ENCODE results near the gene C1orf167. TPM values are rescaled to one million over a fixed set of nuclear protein-coding genes. Genes with fewer than 3 reads are reported as not detected.

C1orf167 gene
- total and polyA plus RNA-seq, 2 of the 8 experiments (the other 6 are each of a cell fraction or from before 2014, with no cell fraction given), result 0.70 to 1.3 TPM

GRCh38 chr1:11759791-11760190, 2.2 kb upstream of the C1orf167 start:
- Histone ChIP-seq H2BK5ac (ENCODE audit: low read depth, low read length) (no peak overlapping the region), H4K20me1 (replicated peaks in 1 of 2; ENCODE audit: control insufficient read depth in 1 of 2, insufficient read depth in 2 of 2, low read length in 2 of 2) (no peaks in the 10 kb centered on the region), H3K23ac (ENCODE audit: insufficient read length) (no peak overlapping the region), H3K27me3 (replicated peaks in 1 of 4; ENCODE audit: control insufficient read depth in 3 of 4, extremely low read depth in 1 of 4, insufficient read depth in 3 of 4, low read length in 3 of 4) (peaks cover 7 to 36% (median 30%) of the 10 kb centered on the region in 4 experiments), H2BK15ac (ENCODE audit: low read length) (no peak overlapping the region), H3K9ac (replicated peaks in 1 of 4; ENCODE audit: extremely low read depth in 1 of 4, low read depth in 3 of 4, low read length in 3 of 4) (no peak overlapping the region), H3K23me2 (ENCODE audit: low read depth, low read length) (peaks cover 3% of the 10 kb centered on the region; the same call in 1 of the 2 replicates), H3K4ac (replicated peaks; ENCODE audit: insufficient read length, low read depth, low read length) (no peak overlapping the region), H3K79me1 (ENCODE audit: low read depth, low read length) (no peaks in the 10 kb centered on the region), H3K56ac (replicated peaks; ENCODE audit: insufficient read length, low read depth, low read length) (no peak overlapping the region), H2AK5ac (ENCODE audit: low read depth, low read length) (no peak overlapping the region), H3K18ac (ENCODE audit: extremely low read depth, low read length) (no peak overlapping the region), H3K4me3 (ENCODE audit: extremely low read depth in 1 of 4, insufficient read depth in 2 of 4, low read depth in 3 of 4, low read length in 4 of 4) (no peak overlapping the region), H2BK120ac (replicated peaks; ENCODE audit: low read depth, low read length) (no peak overlapping the region), H3K4me1 (replicated peaks in 1 of 4; ENCODE audit: control insufficient read depth in 3 of 4, insufficient read depth in 4 of 4, low read length in 3 of 4) (peaks cover 0 to 16% (median 10%) of the 10 kb centered on the region in 4 experiments; a peak in 6 of 7 replicates), H3K14ac (ENCODE audit: insufficient read length) (no peak overlapping the region), H2BK12ac (ENCODE audit: low read depth, low read length) (no peak overlapping the region), H3K4me2 (ENCODE audit: insufficient read depth in 1 of 2, low read depth in 2 of 2, low read length in 2 of 2) (no peak overlapping the region), H4K91ac (replicated peaks; ENCODE audit: insufficient read length, low read length) (no peak overlapping the region), H2AFZ (ENCODE audit: low read length) (no peak overlapping the region), H3K27ac (ENCODE audit: low read depth, low read length) (no peak overlapping the region), H3K9me3 (ENCODE audit: insufficient read depth in 2 of 2, low read depth in 1 of 2, low read length in 1 of 2) (peaks cover 0 to 5% of the 10 kb centered on the region in 2 experiments; a peak in 1 of 4 replicates), H4K8ac (ENCODE audit: extremely low read depth, insufficient read depth, low read length) (no peak overlapping the region), H2BK20ac (ENCODE audit: low read length) (no peak overlapping the region), H3K79me2 (ENCODE audit: control insufficient read depth in 1 of 2, insufficient read depth in 2 of 2, low read length in 2 of 2) (no peaks in the 10 kb centered on the region), H4K5ac (ENCODE audit: insufficient read length, low read depth, low read length) (no peak overlapping the region), H3K36me3 (ENCODE audit: control insufficient read depth in 2 of 4, insufficient read depth in 4 of 4, low read length in 3 of 4) (no peaks in the 10 kb centered on the region)
- ChIA-PET CTCF (ENCODE audit: partially characterized antibody) (interaction anchor here (0.7 to 1.2 kb wide), 4 partner anchors 20 to 95 kb away, joined by 3 read pairs; no protein-coding TSS in a partner anchor), POLR2A (ENCODE audit: partially characterized antibody) (interaction anchor here (0.6 to 1.1 kb wide), 3 partner anchors 23 to 670 kb away, joined by 3 read pairs; no protein-coding TSS in a partner anchor)
- WGBS, 2 experiments (ENCODE audit: extremely low coverage in 1 of 2, insufficient coverage in 1 of 2, insufficient read length in 1 of 2, insufficient replicate concordance in 2 of 2, low coverage in 1 of 2, low lambda C conversion rate in 2 of 2, missing lambda C conversion rate in 1 of 2), result 89% methylated on average over 4 of the region's 4 CpGs; no CpG with 5 or more reads in 1 of the 2 experiments
- DNase-seq (ENCODE audit: low read depth in 1 of 2, low spot score in 2 of 2), result no peak
- no peak for FAIRE-seq
- no peak for TF ChIP-seq CHD1 (IDR thresholded peaks at IDR 0.05; ENCODE audit: low read depth, low read length)
- no peak for TF ChIP-seq HDAC6 (IDR thresholded peaks at IDR 0.05; ENCODE audit: low read depth, low read length)
- no peak for TF ChIP-seq ATF3 (IDR thresholded peaks at IDR 0.05; ENCODE audit: insufficient read depth, low read depth, low read length)
- TF ChIP-seq KDM5A (IDR thresholded peaks at IDR 0.05; ENCODE audit: low read length), result no peak
- no peak for TF ChIP-seq CEBPB (IDR thresholded peaks at IDR 0.05; ENCODE audit: low read depth, low read length)
- TF ChIP-seq JUN (IDR thresholded peaks at IDR 0.05; ENCODE audit: low read depth, low read length), result no peak
- no peak for TF ChIP-seq NRF1 (IDR thresholded peaks at IDR 0.05; ENCODE audit: low read depth, low read length)
- no peak for TF ChIP-seq SP4 (IDR thresholded peaks at IDR 0.05; ENCODE audit: low read length)
- TF ChIP-seq CTBP2 (IDR thresholded peaks at IDR 0.05; ENCODE audit: borderline replicate concordance, insufficient read depth, insufficient read length, low read length), result no peak
- TF ChIP-seq CBX8 (IDR thresholded peaks at IDR 0.05; ENCODE audit: borderline replicate concordance, low read depth, low read length), result no peak
- TF ChIP-seq POLR2AphosphoS5 (IDR thresholded peaks at IDR 0.05; ENCODE audit: low read depth, low read length), result no peak
- no peak for TF ChIP-seq EGR1 (IDR thresholded peaks at IDR 0.05; ENCODE audit: borderline replicate concordance, low read depth, low read length)
